SK-MEL-5 (cell line): Measurements from ENCODE around the gene BLOC1S2. TPM values are rescaled to one million over a fixed set of nuclear protein-coding genes. Genes with fewer than 3 reads are reported as not detected.

ENCODE experiments used
- DNase-seq: peaks from one replicate; pipeline ENCODE4 v3.0.0-alpha.2; 2016; ENCODE audit warnings: low read depth, low spot score
- in situ Hi-C: cut with HindIII; loops from 2 replicates; pipeline ENCODE4 v1.10.0; 2016; ENCODE audit warnings: low sequenced_read_pairs, high pct_unique_total_duplicates, low pct_unique_long_range_greater_than_20kb
- small RNA-seq, 2 experiments: library from RNA; depleted of rRNA; stranded (forward); fragments of <200 nt; gene quantifications; one replicate each; pipeline ENCODE3, GENCODE V24; 2014
- total RNA-seq: library from RNA; depleted of rRNA; stranded (reverse); fragments of >200 nt; shearing (Covaris generic); gene quantifications from 2 replicates; pipeline ENCODE4 v1.2.3, GENCODE V29; 2014; rRNA removed

BLOC1S2 gene
- total RNA-seq, 1 experiment from 2014 or later = 55.5 TPM

DNA sequence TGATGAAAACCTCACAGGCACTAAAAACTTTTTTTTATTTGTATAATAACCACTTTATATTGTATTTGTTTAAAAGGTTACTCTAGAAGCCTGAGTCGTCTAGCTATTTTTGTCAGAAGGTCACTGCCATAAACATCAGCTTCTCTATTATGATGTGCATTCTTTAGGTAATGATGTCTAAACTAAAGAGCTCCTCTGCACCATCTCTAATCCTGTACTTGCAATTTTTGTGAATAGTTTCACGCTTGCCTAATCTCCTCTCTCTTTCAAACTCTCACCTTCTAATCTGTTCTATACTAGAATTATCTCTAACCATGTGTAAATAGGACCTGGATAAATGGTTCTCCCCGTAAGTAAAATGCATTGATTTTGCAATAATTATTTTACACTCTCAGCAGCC, 46.6 kb downstream of the BLOC1S2 start:
- in situ Hi-C loops = no loop called here
- no peak for DNase-seq

DNA sequence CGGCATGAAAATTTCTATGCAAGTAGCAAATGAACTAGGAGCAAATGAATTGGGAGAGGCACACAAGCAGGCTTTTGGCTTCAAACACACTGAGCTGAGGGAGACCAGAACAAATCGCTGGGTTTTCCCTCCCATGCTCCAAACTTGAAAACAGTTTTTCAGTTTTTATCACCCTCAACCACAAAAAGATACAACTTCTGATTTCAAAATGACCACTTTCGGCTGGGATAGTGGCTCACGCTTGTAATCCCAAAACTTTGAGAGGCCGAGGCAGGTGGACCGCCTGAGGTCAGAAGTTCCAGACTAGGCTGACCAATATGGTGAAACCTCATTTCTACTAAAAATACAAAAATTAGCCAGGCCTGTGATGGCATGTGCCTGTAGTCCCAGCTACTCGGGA, 48.1 kb downstream of the BLOC1S2 start:
- in situ Hi-C loops = no loop called here
- no peak for DNase-seq

DNA sequence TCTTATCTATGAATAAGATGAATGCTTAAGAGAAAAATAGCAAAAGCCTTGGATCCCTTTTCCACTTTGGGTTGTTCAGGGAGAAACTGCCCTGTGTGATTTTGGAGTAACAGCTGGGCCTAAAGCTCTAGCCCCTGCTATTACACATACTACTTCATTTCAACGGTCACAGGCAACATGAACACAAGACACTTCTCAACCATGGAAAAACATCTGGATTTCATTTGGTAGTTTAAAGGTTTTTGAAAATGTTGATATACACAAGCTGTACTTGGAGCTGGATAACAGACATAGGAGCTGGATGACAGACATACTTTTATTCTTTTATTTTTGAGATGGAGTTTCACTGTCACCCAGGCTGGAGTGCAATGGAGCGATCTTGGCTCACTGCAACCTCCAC, 54.4 kb downstream of the BLOC1S2 start:
- in situ Hi-C loops = no loop called here
- no peak for DNase-seq

DNA sequence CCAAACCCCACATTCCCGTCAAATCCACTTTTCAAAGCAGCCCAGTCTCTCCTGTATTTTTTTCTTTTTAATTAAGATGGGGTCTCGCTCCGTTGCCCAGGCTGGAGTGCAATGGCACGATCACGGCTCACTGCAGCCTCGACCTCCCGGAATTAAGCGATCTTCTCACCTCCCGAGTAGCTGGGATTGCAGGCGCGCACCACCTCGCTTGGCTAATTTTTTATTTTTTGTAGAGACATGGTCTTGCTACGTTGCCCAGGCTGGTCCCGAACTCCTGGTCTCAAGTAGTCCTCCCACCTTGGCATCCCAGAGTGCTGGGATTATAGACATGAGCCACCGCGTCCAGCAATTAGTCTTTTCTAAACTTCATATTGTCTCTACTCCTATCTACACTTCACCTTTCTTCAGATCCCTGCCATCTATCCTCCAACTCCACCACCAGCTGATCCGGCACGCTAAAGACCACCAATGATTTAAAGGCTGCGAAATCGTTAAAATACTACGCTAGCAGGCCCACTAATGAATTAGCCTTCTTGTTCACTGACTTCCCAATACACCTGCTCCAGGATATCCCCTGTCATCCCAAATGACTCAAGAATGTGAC, 56.6 kb downstream of the BLOC1S2 start:
- in situ Hi-C loops = no loop called here
- no peak for DNase-seq

DNA sequence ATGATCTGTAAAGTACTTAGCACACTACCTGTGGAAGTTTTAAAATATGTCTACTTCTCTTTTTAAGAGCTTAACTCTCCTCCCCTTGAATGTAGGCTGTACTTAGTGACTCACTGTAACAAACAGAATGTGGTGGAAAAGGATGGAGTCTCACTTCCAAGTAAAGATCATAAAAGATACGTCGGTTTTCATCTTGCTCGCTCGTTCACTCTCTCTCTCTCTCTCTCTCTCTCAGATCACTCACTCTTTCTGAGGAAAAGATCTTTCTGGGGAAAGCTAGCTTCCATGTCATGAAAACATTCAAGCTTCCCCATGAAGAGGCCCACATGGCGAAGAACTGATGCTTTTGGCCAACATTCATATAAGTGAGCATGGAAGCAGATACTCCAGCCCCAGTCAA, 62.6 kb downstream of the BLOC1S2 start:
- in situ Hi-C loops = no loop called here
- DNase-seq = no peak

Small RNA genes within 50 kb of the gene (small RNA-seq; reads per million reads assigned to genes)
- gene RNU6-422P (0 reads per million in 2 experiments), gene SNORA12 (5.7 to 99.3 reads per million in 2 experiments)

Other genes with a start within 250 kb of the BLOC1S2 start
- gene CPN1, start 204.8 kb downstream of the BLOC1S2 start, total RNA-seq = 69.4 and 74.7 TPM in 2 replicates
- 11.3 and 14.3 TPM in 2 replicates for gene ERLIN1, start 100.7 kb downstream of the BLOC1S2 start, total RNA-seq
- gene CHUK, start 57.1 kb downstream of the BLOC1S2 start, total RNA-seq = 26.3 and 27.3 TPM in 2 replicates
- gene CWF19L1, start 19.0 kb downstream of the BLOC1S2 start, total RNA-seq = 33.6 and 40.8 TPM in 2 replicates
- gene PKD2L1, start 43.5 kb upstream of the BLOC1S2 start, total RNA-seq = not detected in 2 replicates
- gene SCD, start 60.6 kb upstream of the BLOC1S2 start, total RNA-seq = 867 and 870 TPM in 2 replicates
- not detected in 2 replicates for gene WNT8B, start 176.3 kb upstream of the BLOC1S2 start, total RNA-seq
- gene SEC31B, start 233.2 kb upstream of the BLOC1S2 start, total RNA-seq = 0.48 and 0.66 TPM in 2 replicates
- gene NDUFB8, start 243.2 kb upstream of the BLOC1S2 start, total RNA-seq = 447 and 448 TPM in 2 replicates
- 3.7 and 12.8 TPM in 2 replicates for gene HIF1AN, start 249.3 kb upstream of the BLOC1S2 start, total RNA-seq